HepG2 (cell line): Measurements from ENCODE around the gene TRIM54. TPM values are rescaled to one million over a fixed set of nuclear protein-coding genes. Genes with fewer than 3 reads are reported as not detected.

Source experiments
- KAT8 ChIP-seq: IDR thresholded peaks from 2 replicates; pipeline ENCODE4 v1.6.1; 2016; ENCODE audit warnings: missing genetic modification reagents, missing compliant biosample characterization
- KLF9 ChIP-seq: IDR thresholded peaks from 2 replicates; pipeline ENCODE4 v1.6.1; 2016; ENCODE audit warnings: low read depth
- MAFF ChIP-seq: IDR thresholded peaks from 2 replicates; pipeline ENCODE4 v1.6.1; 2011; ENCODE audit warnings: low read depth, low read length, improper control_type of control experiment
- NCOA1 ChIP-seq: sonication (generic); formaldehyde crosslinking; IDR thresholded peaks from 2 replicates; pipeline ENCODE4 v1.9.0; 2021; ENCODE audit warnings: missing genetic modification reagents
- NFE2L1 ChIP-seq: sonication (generic); formaldehyde crosslinking; IDR thresholded peaks from 2 replicates; pipeline ENCODE4 v1.4.0; 2020; ENCODE audit warnings: missing genetic modification reagents, mild to moderate bottlenecking, borderline replicate concordance
- NFRKB ChIP-seq: fragments of 450-650 bp; IDR thresholded peaks from 2 replicates; pipeline ENCODE4 v1.6.1; 2017
- TEAD2 ChIP-seq: sonication (generic); formaldehyde crosslinking; IDR thresholded peaks from 2 replicates; pipeline ENCODE4 v1.9.0; 2021; ENCODE audit warnings: missing genetic modification reagents
- ZNF33A ChIP-seq: sonication (generic); formaldehyde crosslinking; IDR thresholded peaks from 2 replicates; pipeline ENCODE4 v1.5.1; 2020; ENCODE audit warnings: missing genetic modification reagents, mild to moderate bottlenecking, moderate library complexity, borderline replicate concordance
- ZNF33B ChIP-seq: sonication (generic); formaldehyde crosslinking; IDR thresholded peaks from 2 replicates; pipeline ENCODE4 v1.5.1; 2020; ENCODE audit warnings: mild to moderate bottlenecking, missing genetic modification reagents
- ZNF7 ChIP-seq: IDR thresholded peaks from 2 replicates; pipeline ENCODE4 v1.6.1; 2016; ENCODE audit warnings: missing biosample characterization, missing genetic modification reagents
- ZNF761 ChIP-seq: sonication (generic); formaldehyde crosslinking; conservative IDR thresholded peaks from 2 replicates; pipeline ENCODE4 v1.4.0; 2020; ENCODE audit warnings: mild to moderate bottlenecking, missing genetic modification reagents
- ZNF781 ChIP-seq: sonication (generic); formaldehyde crosslinking; IDR thresholded peaks from 2 replicates; pipeline ENCODE4 v1.5.1; 2020; ENCODE audit warnings: borderline replicate concordance, mild to moderate bottlenecking, missing genetic modification reagents; ENCODE audit errors: not compliant biosample characterization
- polyA plus RNA-seq, 8 experiments: library from polyadenylated mRNA; depleted of rRNA in 3 of 8; stranded (reverse) in 7 of 8; unstranded in 1 of 8; fragments of >200 nt; fragmentation: Illumina TruSeq in 4 of 8; extraction: Trizol in 4 of 8; gene quantifications; 2 replicates each; pipeline versions ENCODE4 v1.2.1 to v1.2.3, GENCODE V29; 2011 to 2016; ENCODE audit warnings: low read depth in 4 of 8, missing spikeins in 1 of 8, mixed read lengths in 1 of 8; ENCODE audit not compliant: insufficient read depth in 1 of 8
- total RNA-seq, 5 experiments: library from RNA; depleted of rRNA; stranded (reverse); fragments of >200 nt; fragmentation: Illumina TruSeq; extraction: Trizol; gene quantifications; 2 replicates each; pipeline ENCODE4 v1.2.3, GENCODE V29; 2016; ENCODE audit warnings: low read depth in 1 of 5
- TF ChIP-seq, protein P1 (sequence below): sonication (generic); formaldehyde crosslinking; IDR thresholded peaks from 2 replicates; pipeline ENCODE4 v1.4.0; 2020; ENCODE audit warnings: low read depth, mild to moderate bottlenecking, missing genetic modification reagents
- TF ChIP-seq, protein P2 (sequence below): sonication (generic); formaldehyde crosslinking; IDR thresholded peaks from 2 replicates; pipeline ENCODE4 v1.5.0; 2020; ENCODE audit warnings: missing genetic modification reagents, mild to moderate bottlenecking, borderline replicate concordance
- TF ChIP-seq, protein P3 (sequence below): sonication (generic); formaldehyde crosslinking; IDR thresholded peaks from 2 replicates; pipeline ENCODE4 v1.4.0; 2020; ENCODE audit warnings: mild to moderate bottlenecking, missing genetic modification reagents
- TF ChIP-seq, protein P4 (sequence below): sonication (generic); formaldehyde crosslinking; IDR thresholded peaks from 2 replicates; pipeline ENCODE4 v1.9.0; 2022; ENCODE audit warnings: low read depth, missing genetic modification reagents
- TF ChIP-seq, protein P5 (sequence below): sonication (generic); formaldehyde crosslinking; IDR thresholded peaks from 2 replicates; pipeline ENCODE4 v1.9.0; 2022; ENCODE audit warnings: missing genetic modification reagents, mild to moderate bottlenecking, borderline replicate concordance
- TF ChIP-seq, protein P6 (sequence below): IDR thresholded peaks from 2 replicates; pipeline ENCODE4 v1.6.1; 2012; ENCODE audit warnings: low read depth, low read length, improper control_type of control experiment

The TRIM54 gene
- total and polyA plus RNA-seq, 2 of the 13 experiments (the other 11 are each of a cell fraction or from before 2014, with no cell fraction given) = 0.07 to 0.13 TPM

DNA sequence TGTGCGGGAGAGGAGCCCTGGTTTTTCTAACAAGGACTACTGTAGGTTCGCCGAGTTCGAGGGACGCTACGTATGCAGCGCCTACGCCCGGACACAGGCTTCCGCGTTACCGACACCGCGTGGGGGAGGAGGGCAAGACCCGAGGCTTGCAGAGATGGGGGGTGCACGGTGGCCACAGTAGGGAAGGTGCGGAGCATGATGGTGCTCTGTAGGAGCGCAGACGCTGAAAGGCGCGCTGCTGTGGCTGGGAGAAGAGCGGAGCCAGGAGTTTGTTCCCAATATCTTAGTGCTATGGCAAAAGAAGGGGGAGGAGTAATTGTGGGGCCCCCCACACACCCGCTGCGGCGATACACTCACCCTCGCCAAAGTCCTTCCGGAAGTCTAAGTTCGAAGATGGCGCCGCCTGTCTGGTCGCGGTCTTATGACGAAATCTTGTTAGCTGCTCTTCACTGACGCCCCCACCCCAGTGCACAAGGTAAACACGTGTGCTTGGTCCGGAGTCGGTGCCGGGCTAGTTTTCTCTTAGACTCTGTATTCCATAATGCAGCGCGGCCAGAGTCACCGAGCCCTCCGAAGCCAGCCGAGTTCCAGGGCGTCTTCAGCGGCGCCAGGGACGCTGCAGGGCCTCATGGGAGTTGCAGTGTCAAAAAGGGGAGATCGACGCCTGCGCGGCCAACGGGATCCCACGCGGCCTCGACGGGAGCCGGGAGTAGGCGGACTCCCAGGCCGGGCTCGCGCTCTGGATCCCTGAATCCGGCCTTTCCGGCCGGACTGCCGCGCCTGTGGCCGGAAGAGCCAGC, 74.4 kb downstream of the TRIM54 start, which contains the start of gene GTF3C2 (continued):
- TF ChIP-seq, protein P1, sequence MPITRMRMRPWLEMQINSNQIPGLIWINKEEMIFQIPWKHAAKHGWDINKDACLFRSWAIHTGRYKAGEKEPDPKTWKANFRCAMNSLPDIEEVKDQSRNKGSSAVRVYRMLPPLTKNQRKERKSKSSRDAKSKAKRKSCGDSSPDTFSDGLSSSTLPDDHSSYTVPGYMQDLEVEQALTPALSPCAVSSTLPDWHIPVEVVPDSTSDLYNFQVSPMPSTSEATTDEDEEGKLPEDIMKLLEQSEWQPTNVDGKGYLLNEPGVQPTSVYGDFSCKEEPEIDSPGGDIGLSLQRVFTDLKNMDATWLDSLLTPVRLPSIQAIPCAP (CRISPR knock-in tag) = 0 out of 2 replicates have a peak, but pooled peaks have one; percentile 69
- TF ChIP-seq, protein P2, sequence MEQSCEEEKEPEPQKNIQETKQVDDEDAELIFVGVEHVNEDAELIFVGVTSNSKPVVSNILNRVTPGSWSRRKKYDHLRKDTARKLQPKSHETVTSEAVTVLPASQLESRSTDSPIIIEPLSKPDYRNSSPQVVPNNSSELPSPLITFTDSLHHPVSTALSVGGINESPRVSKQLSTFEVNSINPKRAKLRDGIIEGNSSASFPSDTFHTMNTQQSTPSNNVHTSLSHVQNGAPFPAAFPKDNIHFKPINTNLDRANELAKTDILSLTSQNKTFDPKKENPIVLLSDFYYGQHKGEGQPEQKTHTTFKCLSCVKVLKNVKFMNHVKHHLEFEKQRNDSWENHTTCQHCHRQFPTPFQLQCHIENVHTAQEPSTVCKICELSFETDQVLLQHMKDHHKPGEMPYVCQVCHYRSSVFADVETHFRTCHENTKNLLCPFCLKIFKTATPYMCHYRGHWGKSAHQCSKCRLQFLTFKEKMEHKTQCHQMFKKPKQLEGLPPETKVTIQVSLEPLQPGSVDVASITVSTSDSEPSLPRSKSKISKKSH (CRISPR knock-in tag) = peak; percentile 86; the same call in 1 of the 2 replicates
- TF ChIP-seq ZNF33B (CRISPR knock-in tag) (no peak; the same call in 1 of the 2 replicates), ZNF781 (peak; percentile 77), NCOA1 (CRISPR knock-in tag) (no peak; the same call in none of the 2 replicates), ZNF33A (CRISPR knock-in tag) (peak; percentile 48; the same call in 1 of the 2 replicates), MAFF (no peak), NFE2L1 (peak; percentile 58; the same call in 1 of the 2 replicates), KAT8 (peak; percentile 99), NFRKB (peak; percentile 87), TEAD2 (CRISPR knock-in tag) (no peak), ZNF761 (CRISPR knock-in tag) (peak; percentile 82; the same call in 1 of the 2 replicates), ZNF7 (no peak), KLF9 (CRISPR knock-in tag) (no peak)
- TF ChIP-seq, protein P3, sequence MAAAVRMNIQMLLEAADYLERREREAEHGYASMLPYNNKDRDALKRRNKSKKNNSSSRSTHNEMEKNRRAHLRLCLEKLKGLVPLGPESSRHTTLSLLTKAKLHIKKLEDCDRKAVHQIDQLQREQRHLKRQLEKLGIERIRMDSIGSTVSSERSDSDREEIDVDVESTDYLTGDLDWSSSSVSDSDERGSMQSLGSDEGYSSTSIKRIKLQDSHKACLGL (CRISPR knock-in tag) = peak; percentile 79
- TF ChIP-seq, protein P4, sequence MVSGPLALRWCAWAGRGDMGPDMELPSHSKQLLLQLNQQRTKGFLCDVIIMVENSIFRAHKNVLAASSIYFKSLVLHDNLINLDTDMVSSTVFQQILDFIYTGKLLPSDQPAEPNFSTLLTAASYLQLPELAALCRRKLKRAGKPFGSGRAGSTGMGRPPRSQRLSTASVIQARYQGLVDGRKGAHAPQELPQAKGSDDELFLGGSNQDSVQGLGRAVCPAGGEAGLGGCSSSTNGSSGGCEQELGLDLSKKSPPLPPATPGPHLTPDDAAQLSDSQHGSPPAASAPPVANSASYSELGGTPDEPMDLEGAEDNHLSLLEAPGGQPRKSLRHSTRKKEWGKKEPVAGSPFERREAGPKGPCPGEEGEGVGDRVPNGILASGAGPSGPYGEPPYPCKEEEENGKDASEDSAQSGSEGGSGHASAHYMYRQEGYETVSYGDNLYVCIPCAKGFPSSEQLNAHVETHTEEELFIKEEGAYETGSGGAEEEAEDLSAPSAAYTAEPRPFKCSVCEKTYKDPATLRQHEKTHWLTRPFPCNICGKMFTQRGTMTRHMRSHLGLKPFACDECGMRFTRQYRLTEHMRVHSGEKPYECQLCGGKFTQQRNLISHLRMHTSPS (CRISPR knock-in tag) = 0 out of 2 replicates have a peak, but pooled peaks have one; percentile 18
- TF ChIP-seq, protein P5, sequence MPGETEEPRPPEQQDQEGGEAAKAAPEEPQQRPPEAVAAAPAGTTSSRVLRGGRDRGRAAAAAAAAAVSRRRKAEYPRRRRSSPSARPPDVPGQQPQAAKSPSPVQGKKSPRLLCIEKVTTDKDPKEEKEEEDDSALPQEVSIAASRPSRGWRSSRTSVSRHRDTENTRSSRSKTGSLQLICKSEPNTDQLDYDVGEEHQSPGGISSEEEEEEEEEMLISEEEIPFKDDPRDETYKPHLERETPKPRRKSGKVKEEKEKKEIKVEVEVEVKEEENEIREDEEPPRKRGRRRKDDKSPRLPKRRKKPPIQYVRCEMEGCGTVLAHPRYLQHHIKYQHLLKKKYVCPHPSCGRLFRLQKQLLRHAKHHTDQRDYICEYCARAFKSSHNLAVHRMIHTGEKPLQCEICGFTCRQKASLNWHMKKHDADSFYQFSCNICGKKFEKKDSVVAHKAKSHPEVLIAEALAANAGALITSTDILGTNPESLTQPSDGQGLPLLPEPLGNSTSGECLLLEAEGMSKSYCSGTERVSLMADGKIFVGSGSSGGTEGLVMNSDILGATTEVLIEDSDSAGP (CRISPR knock-in tag) = peak; percentile 85
- TF ChIP-seq, protein P6, sequence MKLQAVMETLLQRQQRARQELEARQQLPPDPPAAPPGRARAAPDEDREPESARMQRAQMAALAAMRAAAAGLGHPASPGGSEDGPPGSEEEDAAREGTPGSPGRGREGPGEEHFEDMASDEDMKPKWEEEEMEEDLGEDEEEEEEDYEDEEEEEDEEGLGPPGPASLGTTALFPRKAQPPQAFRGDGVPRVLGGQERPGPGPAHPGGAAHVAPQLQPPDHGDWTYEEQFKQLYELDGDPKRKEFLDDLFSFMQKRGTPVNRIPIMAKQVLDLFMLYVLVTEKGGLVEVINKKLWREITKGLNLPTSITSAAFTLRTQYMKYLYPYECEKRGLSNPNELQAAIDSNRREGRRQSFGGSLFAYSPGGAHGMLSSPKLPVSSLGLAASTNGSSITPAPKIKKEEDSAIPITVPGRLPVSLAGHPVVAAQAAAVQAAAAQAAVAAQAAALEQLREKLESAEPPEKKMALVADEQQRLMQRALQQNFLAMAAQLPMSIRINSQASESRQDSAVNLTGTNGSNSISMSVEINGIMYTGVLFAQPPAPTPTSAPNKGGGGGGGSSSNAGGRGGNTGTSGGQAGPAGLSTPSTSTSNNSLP = no peak
